ENCODE data around the gene SLC12A7.

DNA sequence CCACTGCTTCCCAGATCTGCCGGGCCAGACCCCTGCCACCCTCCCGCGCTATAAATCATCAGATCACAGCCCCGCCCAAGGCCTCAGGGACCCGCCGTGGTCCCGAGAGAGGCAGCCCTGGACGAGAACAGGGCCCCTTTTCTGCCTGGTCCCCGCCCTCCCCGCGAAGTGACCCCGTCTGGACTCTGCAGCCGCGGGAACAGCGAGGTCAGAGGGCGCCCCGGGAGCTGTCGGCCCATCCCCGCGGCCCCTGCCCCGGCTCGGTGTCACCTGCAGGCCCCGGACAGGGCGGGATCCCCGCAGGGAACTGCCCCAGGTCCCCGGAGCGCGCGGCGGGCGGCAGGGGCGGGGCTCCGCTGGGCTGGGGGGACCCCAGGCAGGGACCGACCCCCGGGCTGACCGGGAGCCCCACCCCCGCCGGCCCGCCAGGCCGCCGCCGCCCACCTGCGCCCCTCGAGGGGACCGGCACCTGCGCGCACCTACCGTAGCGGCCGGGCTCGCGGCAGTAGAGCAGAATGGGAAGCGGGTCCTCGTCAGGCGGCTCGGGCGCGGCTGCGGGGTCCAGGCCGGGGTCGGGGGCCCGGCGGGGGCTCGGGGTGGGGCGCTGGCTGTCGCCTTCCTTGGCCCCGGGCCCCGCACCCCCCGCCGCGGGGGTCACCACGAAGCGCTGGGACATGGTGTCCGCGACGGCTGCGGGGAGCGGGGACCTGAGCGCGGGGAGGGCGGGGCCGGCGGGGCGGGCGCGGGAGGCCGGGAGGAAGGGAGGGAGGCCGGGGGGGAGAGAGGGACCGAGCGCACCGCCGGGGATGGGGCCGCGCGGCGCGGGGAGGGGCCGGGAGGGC, 43.5 kb upstream of the SLC12A7 start:
- TF ChIP-seq GABPB1 (CRISPR knock-in tag; IDR thresholded peaks at IDR 0.05) (no peak), ZNF776 (CRISPR knock-in tag; IDR thresholded peaks at IDR 0.05) (no peak), SMC3 (IDR thresholded peaks at IDR 0.05; ENCODE audit: low read length) (no peak), EHMT2 (IDR thresholded peaks at IDR 0.05; ENCODE audit: borderline replicate concordance, low read depth, low read length) (no peak), POLR2A (IDR thresholded peaks at IDR 0.05; ENCODE audit: insufficient read depth in 1 of 2, low read depth in 2 of 2, low read length in 2 of 2) (no peak), ZFP62 (CRISPR knock-in tag; IDR thresholded peaks at IDR 0.05) (no peak), TOPORS (CRISPR knock-in tag; IDR thresholded peaks at IDR 0.05) (no peak), ZZZ3 (CRISPR knock-in tag; IDR thresholded peaks at IDR 0.05; ENCODE audit: borderline replicate concordance) (no peak)
- TF ChIP-seq, protein P1, sequence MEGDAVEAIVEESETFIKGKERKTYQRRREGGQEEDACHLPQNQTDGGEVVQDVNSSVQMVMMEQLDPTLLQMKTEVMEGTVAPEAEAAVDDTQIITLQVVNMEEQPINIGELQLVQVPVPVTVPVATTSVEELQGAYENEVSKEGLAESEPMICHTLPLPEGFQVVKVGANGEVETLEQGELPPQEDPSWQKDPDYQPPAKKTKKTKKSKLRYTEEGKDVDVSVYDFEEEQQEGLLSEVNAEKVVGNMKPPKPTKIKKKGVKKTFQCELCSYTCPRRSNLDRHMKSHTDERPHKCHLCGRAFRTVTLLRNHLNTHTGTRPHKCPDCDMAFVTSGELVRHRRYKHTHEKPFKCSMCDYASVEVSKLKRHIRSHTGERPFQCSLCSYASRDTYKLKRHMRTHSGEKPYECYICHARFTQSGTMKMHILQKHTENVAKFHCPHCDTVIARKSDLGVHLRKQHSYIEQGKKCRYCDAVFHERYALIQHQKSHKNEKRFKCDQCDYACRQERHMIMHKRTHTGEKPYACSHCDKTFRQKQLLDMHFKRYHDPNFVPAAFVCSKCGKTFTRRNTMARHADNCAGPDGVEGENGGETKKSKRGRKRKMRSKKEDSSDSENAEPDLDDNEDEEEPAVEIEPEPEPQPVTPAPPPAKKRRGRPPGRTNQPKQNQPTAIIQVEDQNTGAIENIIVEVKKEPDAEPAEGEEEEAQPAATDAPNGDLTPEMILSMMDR (CRISPR knock-in tag; IDR thresholded peaks at IDR 0.05): no peak
- TF ChIP-seq, protein P2, sequence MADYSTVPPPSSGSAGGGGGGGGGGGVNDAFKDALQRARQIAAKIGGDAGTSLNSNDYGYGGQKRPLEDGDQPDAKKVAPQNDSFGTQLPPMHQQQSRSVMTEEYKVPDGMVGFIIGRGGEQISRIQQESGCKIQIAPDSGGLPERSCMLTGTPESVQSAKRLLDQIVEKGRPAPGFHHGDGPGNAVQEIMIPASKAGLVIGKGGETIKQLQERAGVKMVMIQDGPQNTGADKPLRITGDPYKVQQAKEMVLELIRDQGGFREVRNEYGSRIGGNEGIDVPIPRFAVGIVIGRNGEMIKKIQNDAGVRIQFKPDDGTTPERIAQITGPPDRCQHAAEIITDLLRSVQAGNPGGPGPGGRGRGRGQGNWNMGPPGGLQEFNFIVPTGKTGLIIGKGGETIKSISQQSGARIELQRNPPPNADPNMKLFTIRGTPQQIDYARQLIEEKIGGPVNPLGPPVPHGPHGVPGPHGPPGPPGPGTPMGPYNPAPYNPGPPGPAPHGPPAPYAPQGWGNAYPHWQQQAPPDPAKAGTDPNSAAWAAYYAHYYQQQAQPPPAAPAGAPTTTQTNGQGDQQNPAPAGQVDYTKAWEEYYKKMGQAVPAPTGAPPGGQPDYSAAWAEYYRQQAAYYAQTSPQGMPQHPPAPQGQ (CRISPR knock-in tag; IDR thresholded peaks at IDR 0.05; ENCODE audit: borderline replicate concordance): no peak
